Activated CD4-positive, alpha-beta T cell treated with anti-CD3 and anti-CD28 coated beads for 4 hours (primary cell): ENCODE data around the gene WDR27.
"Not testable (repeated sequence)": the region's sequence is repeated elsewhere in the genome, so short reads cannot be mapped to it uniquely, and the experiment has no call there.

Experiments
- DNase-seq, 2 donors: peaks; one replicate each; pipeline ENCODE4 v3.0.0-alpha.2; 2020

Gene WDR27

DNA sequence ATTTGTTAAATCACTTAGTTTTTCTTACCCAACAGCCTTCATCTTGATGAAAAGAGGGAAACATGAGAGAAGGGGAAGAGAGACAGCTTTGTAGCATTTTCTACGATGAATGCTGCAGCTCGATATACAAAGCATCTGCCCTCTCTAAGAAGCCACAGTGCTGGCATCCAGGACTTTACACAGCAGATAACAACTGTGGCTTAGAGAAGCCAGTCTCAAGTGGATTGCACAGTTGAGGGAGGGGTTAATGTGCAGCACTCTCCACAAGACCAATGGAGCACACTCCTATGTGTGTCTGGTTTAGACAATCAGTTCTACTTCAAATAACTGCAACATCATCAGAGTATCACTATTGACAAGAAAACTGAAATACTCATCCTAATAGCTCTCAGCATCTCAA, 5.9 kb upstream of the WDR27 start:
- no peak for DNase-seq

DNA sequence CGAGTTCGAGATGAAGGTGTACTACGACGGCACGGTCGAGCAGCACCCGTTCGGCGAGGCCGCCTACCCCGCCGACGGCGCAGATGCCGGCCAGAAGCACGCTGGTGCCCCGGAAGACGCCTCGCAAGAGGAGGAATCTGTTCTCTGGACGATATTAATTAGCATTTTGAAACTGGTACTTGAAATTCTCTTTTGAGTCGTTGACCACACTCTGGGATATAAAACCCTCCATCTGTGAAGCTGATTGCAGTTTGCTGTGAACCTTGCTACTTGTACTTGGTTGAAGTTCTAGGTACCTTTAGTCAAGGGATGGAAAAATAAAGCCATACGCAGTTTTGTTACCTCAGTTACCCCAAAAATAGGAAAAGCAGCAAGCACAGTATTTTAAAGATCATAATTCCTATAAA, 1.0 kb upstream of the WDR27 start:
- DNase-seq: no peak

DNA sequence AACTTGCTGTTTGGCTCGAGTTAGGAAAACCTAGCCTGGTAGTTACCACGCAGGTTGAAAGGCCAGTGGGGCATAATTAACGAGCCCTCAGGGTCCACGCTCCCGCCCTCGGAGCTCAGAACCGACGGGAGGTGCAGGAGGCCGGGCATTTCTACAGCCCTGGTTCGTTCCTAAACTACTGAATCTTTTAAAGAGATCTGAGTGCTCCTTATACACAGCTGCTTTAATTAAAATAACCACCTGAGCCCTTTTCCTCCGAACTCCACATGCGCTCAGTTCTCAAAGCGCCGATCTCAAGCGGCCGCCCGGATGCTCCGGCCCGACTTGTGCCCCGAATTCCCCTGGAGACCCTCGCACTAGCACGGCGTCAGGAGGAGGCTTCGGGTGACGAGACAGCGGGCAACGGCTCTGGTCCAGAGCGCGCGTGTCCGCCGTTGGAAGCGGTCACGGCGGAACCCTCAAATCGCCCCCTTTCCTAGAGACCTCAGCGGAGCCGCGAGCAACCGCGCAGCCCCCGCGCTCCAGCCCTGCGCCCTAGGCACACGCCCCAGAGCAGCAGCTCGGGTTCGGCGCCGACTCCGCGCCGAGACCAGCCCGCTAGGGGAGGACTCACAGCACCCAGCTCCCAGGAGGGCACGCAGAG, 397 bp downstream of the WDR27 start:
- no peak for DNase-seq

DNA sequence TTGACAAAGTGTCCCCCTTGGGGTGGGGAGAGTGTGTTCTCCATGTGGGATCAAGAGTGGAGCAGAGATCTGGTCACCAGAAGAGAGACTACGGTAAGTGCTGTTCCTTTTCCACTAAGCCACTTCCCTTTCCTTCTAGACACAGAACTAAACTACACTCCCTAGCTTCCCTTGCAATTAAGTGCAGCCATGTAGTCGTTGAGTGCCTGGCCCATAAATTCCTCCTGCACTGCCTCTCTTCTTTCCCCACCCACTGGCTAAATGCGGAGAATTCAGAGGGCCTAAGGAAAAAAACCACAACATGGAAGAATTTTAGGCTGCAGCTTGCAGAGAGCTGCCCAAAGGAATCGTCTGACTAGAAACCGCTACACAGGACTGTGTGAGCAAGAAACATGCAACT, 1.5 kb downstream of the WDR27 start:
- no peak for DNase-seq

DNA sequence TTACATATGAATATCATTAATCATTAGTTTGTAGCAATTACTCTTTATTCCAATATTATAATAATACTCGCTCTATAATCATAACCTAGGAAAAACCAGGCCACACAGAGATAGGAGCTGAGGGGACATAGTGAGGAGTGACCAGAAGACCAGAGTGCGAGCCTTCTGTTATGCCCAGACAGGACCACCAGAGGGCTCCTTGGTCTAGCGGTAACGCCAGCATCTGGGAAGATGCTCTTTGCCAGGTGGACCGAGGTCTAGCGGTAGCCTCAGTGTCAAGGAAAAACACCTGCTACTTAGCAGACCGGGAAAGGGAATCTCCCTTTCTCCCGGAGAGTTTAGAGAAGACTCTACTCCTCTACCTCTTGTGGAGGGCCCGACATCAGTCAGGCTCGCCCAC, 4.7 kb downstream of the WDR27 start:
- not testable (repeated sequence) for DNase-seq

DNA sequence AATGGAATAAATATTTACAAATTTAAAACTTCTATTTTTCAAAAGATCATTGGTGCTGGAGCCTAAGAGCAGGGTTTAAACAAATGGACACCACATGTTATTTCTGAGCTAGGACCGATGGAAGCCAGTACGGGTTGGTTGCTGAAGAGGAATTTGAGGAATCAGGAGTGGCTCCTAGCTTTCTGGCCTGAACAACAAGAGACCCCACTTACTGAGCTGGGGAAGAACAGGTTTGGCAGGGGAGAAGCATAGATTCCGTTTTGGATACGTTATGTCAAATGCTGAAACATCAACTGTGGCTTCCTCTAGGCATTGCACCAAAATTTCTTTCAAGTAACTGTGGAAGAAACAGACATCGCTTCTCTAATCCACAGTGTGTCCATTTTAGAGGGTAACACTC, 6.7 kb downstream of the WDR27 start:
- DNase-seq: no peak

DNA sequence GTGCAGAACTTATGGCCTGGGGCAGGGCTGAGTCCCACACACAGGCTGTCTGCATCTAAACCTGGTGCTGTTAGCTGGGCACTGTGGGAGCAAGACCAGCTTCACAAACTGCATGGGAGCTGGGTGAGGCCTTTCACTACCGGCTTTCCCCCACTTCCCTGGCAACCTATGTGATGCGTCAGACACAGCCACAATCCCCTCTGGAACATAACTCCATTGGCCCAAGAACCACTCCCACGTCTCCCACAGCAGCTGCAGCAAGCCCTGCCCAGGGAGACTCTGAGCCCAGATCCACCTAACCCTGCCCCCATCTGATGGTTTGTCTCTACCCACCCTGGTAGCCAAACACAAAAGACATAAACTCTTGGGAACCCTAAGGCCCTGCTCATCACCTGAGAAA, 9.3 kb downstream of the WDR27 start:
- no peak for DNase-seq

DNA sequence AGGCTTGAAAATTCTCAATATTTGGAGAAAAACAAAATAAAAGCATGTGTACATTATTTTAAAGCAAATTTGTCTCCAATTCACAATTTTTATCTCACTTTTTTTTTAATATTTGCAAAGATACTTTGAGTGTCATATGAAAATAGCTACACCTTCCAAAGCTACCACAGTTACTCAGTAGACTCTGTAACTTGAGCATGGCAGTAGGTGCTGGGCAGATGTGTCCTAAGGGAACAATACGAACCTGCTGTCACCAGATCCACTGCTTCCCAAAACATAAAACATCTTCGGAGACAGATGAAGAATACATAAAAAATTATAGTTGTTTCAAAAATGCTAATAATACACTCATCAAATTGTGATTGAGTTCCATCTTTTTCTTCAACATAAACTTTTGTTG, 10.6 kb downstream of the WDR27 start:
- no peak for DNase-seq

DNA sequence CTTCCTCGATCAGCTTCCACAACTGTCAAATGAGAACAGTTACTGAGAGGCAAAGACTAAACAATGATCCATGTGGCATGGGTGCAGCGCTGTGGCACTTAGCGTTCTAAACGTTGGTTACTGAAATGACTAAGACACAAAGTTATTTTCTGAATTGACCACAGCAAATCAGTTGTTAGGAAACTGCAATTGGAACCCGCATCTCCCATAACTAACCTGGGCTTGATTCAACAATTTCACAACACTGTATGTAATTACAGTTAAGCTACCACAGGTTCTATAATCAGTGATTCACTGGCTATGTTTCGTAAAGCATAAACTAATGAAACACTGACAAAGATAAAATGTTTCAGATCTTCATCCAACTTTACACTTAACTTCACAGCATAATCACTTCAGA, 12.5 kb downstream of the WDR27 start:
- DNase-seq: no peak

DNA sequence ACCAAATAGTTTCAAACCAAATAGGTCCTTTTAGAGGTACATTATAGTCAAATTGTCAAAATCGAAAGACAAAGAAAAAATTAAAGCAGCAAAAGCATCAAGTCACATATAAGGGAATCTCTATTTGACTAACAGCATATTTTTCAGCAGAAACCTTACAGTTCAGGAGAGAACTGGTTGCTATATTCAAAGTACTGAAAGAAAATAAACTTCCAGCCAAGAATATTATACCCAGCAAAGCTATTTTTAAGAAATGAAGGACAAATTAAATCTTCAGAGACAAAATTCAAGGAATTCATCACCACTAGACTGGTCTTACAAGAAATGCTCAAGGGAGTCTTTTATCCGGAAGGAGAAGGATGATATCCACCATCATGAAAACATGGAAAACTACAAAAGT, 16.0 kb downstream of the WDR27 start:
- no peak for DNase-seq

DNA sequence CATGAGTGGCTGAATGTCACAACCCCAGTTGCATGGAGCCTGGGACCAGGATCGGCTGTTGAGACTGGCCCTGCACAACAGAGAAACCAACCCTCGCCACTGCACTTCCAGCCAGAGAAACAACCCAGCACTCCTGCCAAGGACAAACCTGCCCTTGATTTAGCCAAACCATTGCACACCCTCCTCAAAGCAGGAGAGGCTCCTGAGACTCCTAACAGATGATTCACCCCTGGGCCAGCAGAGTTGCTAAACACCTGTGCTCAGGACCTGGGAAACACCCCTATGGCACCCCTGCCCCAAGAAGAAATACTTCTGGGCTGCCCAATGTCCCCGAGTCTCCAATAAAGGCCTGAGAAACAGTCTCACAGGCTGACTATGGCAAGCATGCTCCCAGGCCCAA, 17.8 kb downstream of the WDR27 start:
- no peak for DNase-seq

DNA sequence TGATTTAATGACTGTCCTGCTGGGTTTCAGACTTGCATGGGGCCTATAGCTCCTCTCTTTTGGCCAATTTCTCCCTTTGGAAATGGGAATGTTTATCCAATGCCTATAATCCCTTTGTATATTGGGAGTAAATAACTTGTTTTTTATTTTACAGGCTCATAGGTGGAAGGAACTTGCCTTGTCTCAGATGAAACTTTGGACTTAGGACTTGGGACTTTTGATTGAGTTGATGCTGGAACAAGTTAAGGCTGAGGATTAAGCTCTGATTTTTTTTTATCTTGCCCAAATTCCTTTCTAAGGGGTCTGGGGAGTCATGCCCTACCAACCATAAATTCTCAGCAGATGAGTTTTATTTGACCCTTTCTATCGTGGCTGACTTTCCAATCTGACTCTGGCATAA, 23.5 kb downstream of the WDR27 start:
- no peak for DNase-seq

DNA sequence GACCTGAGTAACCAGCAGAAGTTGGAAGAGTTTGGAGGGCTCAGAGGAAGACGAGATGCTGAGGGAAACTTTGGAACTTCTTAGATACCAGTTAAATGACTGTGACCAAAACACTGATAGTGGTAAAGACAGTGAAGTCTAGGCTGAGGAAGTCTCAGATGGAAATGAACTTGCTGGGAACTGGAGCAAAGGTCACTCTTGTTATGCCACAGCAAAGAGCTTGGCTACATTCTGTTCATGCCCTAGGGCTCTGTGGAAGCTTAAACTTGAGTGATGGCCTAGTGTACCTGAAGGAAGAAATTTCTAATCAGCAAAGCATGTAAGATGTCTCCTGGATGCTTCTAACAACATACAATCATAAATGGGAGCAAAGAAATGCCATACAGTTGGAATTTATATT, 24.7 kb downstream of the WDR27 start:
- DNase-seq: no peak

DNA sequence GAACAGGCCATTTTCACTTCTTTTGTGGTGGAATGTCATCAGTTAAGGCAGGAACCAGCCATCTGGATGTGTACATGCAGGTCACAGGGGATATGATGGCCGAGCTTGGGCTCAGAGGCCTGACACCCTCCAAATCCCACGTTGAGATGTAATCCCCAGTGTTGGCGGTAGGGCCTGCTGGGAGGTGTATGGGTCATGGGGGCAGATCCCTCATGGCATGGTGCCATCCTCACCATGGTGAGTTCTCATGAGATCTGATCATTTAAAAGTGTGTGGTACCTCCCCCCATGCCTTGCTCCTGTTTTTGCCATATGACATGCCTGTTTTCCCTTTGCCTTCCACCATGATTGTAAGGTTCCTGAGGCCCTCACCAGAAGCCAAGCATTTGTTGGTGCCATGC, 26.8 kb downstream of the WDR27 start:
- DNase-seq: no peak

DNA sequence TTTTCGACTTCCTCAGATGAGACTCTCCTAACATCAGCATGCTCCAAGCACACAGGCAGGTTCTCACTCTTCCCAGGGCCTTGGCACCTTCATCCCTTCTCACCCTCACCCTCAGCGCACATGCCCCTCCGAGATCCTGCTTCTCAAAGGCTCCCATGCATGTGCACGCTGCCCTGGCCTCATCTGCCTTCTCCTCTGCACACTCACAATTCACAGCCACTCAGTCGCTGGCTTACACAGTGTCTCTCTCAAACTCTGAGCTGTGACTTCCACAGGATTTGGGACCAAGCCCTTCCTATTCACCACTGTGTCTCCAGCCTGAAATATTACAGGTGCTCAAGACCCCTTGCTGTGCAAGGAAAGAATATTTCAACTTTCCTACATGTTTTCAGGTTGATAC, 30.3 kb downstream of the WDR27 start:
- no peak for DNase-seq

DNA sequence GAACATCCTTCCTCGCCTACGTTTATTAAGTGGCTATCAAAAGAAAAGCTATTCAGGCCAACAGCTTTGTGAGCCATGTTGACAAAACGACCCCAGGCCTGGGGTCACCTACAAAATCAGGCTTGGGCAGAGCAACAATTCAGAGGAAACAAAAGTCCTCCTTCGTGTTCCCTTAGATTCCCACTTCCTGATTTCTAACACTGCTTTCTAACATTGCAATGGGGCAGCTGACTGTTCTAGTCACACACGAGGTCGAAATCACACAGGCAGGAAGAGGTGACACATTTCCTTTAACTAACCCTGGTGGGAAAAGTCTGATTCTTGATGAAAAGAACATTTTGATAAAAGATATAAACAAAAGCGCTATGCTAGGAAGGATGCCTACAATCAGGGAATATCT, 31.9 kb downstream of the WDR27 start:
- no peak for DNase-seq

DNA sequence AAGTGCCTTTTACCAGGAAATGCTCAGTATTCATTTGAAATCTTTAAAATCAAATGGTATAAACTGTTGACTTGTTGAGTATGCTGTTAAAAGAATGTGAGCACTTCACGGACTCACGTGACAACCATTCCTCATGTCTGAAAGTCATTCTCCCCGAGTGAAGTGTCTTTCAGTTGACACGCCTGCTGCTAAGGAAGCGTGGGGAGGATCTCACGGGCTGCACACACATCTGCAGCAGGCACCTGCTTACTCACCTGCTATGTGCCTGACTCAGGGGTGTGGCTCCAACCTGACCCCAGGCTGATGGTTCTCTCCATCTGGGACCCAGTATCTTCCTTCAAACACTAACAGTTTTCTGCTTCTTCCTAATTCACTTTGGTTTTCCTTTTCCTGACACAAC, 32.7 kb downstream of the WDR27 start:
- DNase-seq: no peak

DNA sequence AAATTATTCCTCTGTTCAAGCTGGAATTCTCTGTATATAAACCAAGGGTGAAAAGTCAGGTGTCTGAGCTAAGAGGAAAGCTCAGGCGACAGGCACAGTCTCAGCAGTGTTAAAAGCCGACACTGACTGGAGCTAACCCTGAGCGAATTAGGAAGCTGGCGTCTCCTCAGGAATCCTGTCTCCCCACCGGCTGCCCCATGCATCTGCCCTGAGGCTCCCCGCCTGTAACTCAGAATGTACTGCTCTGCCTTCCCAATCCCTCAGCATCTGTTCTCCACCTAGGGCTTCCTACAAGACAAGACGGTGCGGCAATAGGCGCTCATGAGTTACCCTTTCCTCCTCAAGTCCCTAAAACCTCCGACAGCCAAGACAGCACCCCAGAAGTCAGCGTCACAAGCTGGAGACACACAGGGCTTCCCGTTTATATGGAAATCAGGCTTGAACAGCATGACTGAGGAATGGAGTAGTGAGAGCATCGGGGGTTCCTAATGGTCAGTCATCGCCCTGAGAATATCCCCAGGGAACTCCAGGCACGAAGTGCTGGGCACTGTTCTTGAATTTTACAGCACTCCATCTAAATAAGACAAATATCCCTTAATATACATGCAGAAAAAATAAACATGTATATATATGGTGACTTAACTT, 33.5 kb downstream of the WDR27 start:
- no peak for DNase-seq

DNA sequence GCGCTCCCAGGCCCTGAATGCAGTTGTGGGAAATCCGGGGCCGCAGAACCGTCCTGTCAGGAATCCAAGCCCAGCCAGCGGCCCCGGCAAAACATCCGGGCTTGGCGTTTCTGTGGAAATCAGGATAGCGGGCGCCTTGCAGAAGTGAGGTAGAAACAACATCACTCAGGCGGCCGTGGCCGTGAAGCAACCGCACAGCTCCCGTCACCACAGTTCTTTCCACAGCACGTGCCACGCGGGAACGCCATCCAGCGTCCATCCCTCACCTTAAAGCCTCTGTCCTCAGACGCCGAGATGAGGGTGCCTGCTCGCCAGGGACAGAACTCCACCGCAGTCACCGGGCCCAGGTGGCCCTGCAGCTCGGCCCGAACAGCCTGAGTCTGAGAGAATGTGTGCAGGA, 34.1 kb downstream of the WDR27 start:
- DNase-seq: no peak

DNA sequence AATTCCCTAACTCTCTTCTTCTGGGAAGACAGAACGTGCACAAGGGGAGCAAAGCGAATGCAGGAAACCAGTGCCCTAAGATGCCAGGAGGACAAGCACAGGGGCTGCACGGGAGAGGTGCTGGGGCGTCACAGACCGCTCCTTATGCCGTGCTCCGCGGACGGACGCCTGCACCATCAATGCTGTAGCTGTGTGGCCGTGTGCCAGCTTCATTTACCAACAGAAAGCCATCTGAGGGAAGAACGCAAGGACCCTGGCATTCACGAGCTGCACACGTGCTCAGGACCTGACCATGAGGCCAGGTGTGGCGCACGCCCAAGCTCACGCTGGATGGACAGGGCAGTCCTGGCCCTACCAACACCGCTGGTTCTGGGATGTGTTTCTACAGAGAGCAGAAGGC, 35.4 kb downstream of the WDR27 start:
- no peak for DNase-seq

DNA sequence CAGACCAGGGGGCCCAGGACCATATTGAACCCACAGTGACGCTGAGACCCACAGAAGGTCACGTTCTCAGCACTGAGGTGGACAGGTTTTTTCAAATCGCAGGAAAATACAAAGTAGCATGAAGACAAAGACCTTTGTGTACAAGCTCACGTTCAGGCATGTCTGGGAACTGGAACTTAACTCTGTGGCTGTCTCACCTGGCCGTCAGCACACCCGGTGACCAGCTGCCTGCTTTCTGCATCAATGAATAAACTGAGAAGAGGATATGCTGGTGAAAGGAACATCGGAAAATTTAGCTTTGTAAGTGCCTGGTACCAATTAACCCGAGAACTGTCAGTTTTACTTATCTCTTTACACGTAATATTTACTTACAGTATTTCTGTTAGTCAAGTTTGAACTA, 36.5 kb downstream of the WDR27 start:
- no peak for DNase-seq

DNA sequence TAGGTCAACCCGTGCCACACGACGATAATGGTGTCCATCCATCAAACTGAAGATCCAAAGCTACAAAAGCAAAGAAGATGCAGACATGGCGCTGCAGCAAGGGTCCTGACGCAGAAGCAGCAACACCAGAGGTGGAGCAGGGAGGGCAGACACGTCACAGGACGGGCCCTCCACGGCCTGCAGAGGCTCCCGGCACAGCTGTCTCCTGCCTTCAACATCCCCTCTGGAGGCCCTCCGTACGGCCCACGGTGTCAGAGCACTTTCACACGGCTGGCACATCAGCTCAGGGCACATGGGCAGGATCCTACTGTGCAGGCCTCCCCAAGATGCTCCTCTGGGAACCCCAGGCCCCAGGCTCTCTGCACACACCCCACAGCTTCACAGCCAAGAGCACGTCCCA, 37.6 kb downstream of the WDR27 start:
- DNase-seq: no peak

DNA sequence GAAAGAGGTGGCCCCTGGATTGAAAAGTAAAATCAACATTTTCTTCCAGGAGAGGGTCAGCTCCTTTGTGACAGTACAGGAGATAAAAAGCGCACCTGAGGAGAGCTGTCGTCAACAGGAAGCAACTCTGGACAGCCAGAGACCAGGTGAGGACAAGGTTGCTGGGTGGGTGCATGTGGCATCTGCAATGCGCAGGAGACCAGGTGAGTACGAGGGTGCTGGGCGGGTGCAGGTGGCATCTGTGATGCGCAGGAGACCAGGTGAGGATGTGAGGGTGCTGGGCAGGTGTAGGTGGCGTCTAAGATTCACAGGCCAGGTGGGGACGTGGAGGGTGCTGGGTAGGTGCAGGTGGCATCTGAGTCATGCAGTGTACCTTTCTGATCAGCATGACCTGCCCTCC, 38.4 kb downstream of the WDR27 start:
- DNase-seq: no peak

DNA sequence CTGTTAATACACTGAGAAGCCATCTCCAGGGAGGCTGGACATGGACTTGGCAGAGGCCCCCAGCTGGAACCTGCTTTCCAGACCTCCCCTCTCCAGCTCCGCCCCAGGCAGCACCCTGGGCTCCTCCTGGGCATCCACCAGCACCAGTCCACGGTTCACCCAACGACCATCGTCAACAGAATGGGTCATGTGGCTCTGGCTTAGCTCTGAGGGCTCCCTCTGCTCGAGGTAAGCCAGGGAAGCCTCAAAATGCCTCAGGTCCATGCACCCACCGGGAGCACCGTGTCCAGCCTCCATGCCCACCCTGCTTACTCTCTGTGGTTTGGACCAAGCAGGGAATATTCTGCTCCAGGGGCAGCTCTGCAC, 40.5 kb downstream of the WDR27 start:
- DNase-seq: no peak

DNA sequence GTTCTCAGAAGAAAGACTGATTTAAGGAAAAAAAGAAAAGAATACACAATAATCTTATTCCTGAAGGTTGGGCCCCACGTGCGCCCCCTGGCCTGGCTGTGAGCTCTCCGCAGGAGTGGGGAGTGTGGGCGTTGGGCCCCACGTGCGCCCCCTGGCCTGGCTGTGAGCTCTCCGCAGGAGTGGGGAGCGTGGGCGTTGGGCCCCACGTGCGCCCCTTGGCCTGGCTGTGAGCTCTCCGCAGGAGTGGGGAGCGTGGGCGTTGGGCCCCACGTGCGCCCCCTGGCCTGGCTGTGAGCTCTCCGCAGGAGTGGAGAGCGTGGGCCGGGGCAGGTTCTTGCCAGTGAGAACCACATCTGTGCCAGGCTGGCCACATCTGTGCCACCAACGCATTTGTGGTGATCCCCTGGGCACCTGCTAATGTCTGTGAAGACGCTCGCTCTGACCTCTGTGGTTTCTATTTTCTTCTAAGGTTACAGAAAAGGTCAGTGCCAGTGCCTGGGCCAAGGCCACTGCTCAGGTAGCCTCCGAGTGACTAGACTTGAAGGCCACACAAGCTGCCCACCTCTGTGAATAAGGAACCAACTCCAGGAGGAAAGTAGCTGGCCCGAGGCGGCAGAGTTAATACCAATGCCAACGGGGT, 41.0 kb downstream of the WDR27 start:
- DNase-seq: no peak
